Activated CD4-positive, alpha-beta T cell treated with anti-CD3 and anti-CD28 coated beads for 4 hours (primary cell): Measurements from ENCODE around the gene MYADML2.

Experiments used
- DNase-seq, 2 donors: peaks; one replicate each; pipeline ENCODE4 v3.0.0-alpha.2; 2020

Gene MYADML2

GRCh38 chr17:81934850-81935708 is 12.0 kb downstream of the MYADML2 start:
- DNase-seq: no peak

- DNase-seq: no peak
These were observed 12.8 kb downstream of the MYADML2 start for GRCh38 chr17:81934098-81934757.

GRCh38 chr17:81933178-81933699 is 13.8 kb downstream of the MYADML2 start:
- DNase-seq: no peak

GRCh38 chr17:81932333-81932983 is 14.6 kb downstream of the MYADML2 start:
- no peak for DNase-seq

GRCh38 chr17:81931557-81932332 is 15.3 kb downstream of the MYADML2 start:
- no peak for DNase-seq

GRCh38 chr17:81931189-81931556 is 15.9 kb downstream of the MYADML2 start:
- no peak for DNase-seq

GRCh38 chr17:81930142-81931125 is 16.6 kb downstream of the MYADML2 start:
- no peak for DNase-seq

GRCh38 chr17:81929253-81930141 is 17.5 kb downstream of the MYADML2 start:
- DNase-seq: no peak

DNA sequence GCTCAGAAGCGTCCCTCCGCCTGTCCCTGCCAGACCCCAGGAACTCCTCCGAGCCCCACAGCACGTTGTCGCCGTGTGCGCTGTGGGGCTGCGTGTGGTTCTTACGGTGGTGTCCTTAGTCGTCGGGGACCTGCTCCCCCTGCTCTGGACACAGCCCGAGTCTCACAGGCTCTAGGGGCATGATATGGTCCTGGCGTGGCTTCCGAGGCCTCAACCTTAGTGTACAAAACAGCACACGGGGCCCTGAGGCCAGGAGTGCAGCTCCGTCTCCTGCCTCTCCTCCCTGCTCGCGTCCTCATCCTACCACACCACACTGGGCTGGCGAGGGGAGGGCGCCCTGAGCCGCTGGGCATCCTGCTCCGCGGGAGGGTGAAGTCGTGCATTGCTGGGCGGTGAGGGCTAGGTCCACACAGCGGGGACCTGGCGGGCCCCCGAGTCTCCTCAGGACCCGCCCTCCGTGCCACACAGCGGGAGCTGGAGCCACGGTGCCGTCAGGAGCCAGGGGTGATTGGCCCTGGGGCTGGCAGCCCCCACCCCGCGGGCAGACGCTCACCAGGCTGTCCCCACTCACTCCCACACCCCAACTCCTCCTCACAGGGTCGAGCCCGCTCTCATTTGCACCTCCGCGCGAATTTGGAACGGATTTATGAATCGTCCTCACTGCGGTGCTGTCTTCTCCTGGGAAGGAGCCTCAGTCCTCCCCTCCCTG is 18.3 kb downstream of the MYADML2 start:
- DNase-seq: no peak

GRCh38 chr17:81927653-81928543 is 19.1 kb downstream of the MYADML2 start, which contains the start of gene MAFG:
Gene MAFG (minus strand): TSS chr17:81927735. CDS start chr17:81923185, 4,550 bp downstream.
- peak; percentile 86 to 89 for DNase-seq

DNA sequence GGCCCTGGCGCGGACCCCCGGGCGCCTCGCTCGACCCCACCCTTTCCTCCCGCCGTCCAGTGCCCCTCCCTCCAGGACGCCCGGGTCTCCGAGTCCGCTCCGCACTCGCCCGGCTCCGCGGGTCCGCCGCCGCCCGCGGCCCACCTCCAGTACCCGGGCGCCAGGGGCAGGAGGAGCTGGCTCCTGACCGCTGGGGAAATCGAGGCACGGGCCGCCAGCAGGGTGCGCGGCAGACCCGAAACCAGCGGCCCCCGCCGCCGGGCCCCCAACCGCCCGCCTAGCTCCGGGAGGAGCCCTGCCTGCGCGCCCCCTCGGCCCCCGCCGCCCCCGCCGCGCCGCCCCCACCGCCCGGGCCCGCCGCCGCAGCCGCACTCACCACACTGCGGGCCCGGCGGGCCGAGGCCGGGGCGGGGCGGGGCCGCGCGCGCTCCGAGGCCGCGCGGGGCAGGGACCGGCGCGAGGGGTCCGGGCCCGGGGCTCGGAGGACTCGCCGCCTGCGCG is 19.8 kb downstream of the MYADML2 start:
- no peak for DNase-seq

DNA sequence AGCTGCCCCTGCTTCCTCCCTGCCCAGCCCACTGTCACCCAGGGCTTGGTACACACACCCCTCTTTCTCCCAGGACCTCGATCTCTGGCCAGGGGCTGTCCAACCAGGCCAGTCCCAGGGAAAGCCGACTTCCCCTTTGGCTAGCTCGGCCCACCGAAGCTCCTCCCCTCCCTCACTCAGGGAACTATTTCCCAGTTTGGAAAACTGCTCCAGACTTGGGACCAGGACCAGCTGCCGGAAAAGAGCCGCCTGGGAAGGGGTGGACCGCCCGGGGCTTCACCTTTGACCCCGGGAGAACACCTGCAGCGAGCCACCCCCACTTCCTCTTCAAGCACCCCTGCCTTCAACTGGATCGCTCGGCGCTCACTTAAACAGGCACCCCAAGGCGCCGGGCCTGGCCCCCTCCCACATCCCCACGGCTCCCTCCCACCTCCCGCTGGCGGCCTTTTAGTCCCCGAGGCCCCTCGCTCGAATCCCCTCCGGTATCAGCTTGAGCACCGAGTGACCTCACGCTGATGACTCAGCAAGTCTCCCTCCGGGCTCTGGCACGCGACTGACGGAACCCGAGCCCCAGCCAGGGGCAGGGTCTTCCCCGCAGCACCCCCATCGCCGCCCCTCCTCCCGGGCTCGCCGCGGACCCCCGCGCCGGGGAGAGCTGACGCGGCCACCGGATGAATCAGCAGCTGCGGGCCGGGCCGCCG is 20.4 kb downstream of the MYADML2 start:
- DNase-seq: peak; percentile 60 to 72

DNA sequence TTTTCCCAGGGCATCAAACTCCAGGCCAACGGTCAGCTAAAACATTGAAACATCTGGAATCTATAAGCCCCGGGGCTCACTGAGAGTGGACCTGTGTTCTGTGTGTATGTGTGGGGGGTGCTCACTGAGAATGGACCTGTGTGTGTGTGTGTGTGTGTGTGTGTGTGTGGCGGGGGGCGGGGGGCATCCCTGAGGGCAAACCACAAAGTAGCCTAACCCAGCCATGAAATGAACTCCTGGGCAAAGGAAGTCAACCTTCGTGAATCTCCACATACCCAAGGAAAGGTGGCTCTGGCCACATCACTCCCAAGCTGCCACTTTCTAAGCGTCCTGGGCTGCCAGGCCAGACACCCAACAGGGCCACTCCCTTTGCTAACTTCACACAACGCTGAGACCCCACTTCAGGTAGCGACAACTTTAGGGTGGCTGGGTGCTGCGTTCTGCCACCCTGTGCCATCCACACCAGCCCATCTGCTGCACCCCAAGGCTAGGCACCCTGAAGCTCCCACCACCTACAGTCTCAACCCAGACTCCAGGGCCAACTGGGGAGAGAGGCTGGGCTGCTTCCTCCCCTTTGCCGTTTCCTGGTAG is 21.1 kb downstream of the MYADML2 start:
- DNase-seq: no peak

DNA sequence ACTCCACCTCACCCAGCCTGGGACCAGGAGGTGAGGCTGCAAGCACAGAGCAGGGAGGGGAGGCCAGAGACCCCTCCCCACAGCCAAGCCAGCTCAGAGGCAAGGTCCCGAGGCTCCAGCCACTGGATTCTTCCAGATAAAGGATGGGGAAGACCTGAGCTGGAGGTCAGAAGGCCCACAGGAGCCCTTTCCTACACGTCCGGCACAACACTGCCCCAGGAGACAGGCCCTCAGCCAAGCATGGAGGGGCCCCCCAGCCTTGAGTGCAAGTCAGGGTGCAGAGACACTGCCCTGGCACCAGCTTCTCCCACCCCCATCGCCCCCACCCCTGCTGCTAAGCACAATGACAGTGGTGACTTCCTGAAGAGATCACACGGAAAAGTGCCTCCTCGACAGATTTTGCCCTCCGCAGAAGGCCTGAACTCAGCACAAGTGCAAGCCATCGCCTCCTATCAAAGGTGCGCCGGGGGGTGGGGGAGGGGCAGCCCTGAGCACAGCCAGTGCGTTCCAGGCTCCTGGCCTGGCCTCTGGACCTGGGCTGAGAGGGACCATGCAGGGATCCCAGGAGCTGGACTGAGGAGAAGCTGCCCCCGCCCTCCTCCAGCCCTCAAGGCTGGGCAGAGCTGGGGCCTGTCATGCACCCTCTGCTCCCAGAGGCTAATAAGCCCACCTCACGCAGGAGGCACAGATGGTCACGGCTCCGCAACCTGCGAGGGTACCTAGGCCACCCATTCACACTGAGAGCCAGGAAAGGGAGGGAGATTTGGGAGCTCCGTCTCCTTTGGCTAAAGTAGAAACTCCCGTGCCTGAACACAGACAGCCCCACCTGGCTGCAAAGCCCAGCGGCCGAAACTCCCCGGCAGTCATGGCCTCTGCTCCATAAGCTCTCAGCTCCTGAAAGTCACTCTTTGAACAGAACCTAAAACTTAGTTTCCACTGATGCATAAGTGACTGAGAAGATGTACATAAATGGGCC is 22.2 kb downstream of the MYADML2 start:
- DNase-seq: no peak

DNA sequence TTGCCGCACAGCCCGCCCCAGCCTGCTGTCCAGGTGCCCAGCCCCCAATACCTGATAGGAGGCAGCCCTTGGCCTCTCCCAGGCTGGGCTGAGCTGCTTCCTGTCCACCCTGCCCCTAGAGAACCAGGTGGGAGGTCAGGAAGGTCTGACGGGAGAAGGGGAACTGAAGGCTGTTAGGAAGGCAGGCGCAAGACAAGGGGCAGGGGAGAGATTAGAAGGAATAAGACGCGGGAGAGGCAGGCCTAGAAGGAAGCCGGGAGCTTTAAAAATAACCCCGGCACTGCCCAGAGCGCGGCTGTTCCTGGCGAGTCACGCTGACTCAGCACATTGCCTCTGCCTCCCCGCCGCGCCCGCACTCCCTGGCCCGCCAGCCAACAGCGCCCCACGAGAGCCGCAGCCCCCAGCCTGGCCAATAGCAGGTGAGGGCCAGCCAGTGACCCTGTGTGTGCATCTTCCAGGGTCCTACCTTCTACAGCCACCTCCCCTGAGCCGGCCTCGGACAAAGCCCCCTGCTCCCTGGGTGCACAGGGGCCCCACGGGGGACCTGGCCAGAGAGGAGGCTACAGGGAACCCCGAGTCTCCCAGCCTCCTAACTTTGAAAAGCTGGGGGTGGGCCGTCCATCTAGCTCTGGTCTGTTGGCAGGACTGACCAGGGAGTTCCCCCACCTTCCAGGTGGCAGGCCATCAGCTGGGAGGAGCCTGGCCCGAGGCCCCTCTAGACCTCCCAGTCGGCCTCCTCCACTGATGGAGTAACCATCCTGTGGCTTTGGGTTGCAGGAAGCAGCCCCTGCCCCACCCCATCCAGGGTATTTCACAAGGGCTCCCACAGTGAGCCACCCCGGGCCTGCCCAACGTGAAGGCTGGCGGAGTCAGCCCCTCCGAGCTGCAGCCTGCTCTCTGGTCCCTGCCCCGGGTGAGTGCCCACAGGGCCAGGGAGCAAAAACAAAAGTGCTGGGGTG is 23.5 kb downstream of the MYADML2 start:
- DNase-seq: no peak
